ENCODE measurements around the gene RNF7.

GRCh38 chr3:141769221-141769894 is 31.3 kb downstream of the RNF7 start:
- no peak for TF ChIP-seq EZH2 (IDR thresholded peaks at IDR 0.05; ENCODE audit: borderline replicate concordance, low read length)
- TF ChIP-seq, protein P1, sequence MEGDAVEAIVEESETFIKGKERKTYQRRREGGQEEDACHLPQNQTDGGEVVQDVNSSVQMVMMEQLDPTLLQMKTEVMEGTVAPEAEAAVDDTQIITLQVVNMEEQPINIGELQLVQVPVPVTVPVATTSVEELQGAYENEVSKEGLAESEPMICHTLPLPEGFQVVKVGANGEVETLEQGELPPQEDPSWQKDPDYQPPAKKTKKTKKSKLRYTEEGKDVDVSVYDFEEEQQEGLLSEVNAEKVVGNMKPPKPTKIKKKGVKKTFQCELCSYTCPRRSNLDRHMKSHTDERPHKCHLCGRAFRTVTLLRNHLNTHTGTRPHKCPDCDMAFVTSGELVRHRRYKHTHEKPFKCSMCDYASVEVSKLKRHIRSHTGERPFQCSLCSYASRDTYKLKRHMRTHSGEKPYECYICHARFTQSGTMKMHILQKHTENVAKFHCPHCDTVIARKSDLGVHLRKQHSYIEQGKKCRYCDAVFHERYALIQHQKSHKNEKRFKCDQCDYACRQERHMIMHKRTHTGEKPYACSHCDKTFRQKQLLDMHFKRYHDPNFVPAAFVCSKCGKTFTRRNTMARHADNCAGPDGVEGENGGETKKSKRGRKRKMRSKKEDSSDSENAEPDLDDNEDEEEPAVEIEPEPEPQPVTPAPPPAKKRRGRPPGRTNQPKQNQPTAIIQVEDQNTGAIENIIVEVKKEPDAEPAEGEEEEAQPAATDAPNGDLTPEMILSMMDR (IDR thresholded peaks at IDR 0.05; ENCODE audit: low read length) = no peak

All from OCI-LY1 (cell line).